ENCODE results near the gene SAPCD1.

GRCh38 chr6:31721351-31722020 is 41.0 kb upstream of the SAPCD1 start, which contains the start of gene LY6G6C:
- TF ChIP-seq, protein P1, sequence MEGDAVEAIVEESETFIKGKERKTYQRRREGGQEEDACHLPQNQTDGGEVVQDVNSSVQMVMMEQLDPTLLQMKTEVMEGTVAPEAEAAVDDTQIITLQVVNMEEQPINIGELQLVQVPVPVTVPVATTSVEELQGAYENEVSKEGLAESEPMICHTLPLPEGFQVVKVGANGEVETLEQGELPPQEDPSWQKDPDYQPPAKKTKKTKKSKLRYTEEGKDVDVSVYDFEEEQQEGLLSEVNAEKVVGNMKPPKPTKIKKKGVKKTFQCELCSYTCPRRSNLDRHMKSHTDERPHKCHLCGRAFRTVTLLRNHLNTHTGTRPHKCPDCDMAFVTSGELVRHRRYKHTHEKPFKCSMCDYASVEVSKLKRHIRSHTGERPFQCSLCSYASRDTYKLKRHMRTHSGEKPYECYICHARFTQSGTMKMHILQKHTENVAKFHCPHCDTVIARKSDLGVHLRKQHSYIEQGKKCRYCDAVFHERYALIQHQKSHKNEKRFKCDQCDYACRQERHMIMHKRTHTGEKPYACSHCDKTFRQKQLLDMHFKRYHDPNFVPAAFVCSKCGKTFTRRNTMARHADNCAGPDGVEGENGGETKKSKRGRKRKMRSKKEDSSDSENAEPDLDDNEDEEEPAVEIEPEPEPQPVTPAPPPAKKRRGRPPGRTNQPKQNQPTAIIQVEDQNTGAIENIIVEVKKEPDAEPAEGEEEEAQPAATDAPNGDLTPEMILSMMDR (IDR thresholded peaks at IDR 0.05; ENCODE audit: low read depth, low read length), result no peak
- TF ChIP-seq, protein P2, sequence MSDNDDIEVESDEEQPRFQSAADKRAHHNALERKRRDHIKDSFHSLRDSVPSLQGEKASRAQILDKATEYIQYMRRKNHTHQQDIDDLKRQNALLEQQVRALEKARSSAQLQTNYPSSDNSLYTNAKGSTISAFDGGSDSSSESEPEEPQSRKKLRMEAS (IDR thresholded peaks at IDR 0.05; ENCODE audit: low read depth, low read length), result no peak

All from NB4 (cell line).